ENCODE data around the gene MFSD6. TPM values are rescaled to one million over a fixed set of nuclear protein-coding genes. Genes with fewer than 3 reads are reported as not detected.

Gene MFSD6
- polyA plus RNA-seq, 1 donor from 2014 or later = 11.8 TPM

- H2AFZ ChIP-seq (ENCODE audit: low read depth, low read length) = peak overlapping the region; percentile 77
- H3K9me2 ChIP-seq (ENCODE audit: insufficient read depth, low read length) = no peaks in the 10 kb centered on the region
- H3K4me2 ChIP-seq (ENCODE audit: low read length) = peak overlapping the region; percentile 62
- no peaks in the 10 kb centered on the region for H4K20me1 ChIP-seq (ENCODE audit: insufficient read depth)
- H3K36me3 ChIP-seq (ENCODE audit: insufficient read depth, low read length) = no peaks in the 10 kb centered on the region
- no peaks in the 10 kb centered on the region for H3K9me3 ChIP-seq (ENCODE audit: low read length)
- H3K79me2 ChIP-seq (replicated peaks; ENCODE audit: insufficient read depth, low read length) = no peaks in the 10 kb centered on the region
- peak overlapping the region; percentile 68 for H3K9ac ChIP-seq (ENCODE audit: low read length)
- H3K4me3 ChIP-seq (ENCODE audit: low read length) = peak overlapping the region; percentile 76
- TF ChIP-seq MXI1 (conservative IDR thresholded peaks at IDR 0.05; ENCODE audit: poor library complexity, severe bottlenecking) = no peak
- TF ChIP-seq EP300 (conservative IDR thresholded peaks at IDR 0.05; ENCODE audit: poor library complexity, severe bottlenecking) = no peak
- TF ChIP-seq CTCF (IDR thresholded peaks at IDR 0.05; ENCODE audit: poor library complexity, severe bottlenecking) = no peak
- TF ChIP-seq EZH2 (IDR thresholded peaks at IDR 0.05; ENCODE audit: borderline replicate concordance, insufficient read depth, low read length, poor library complexity, severe bottlenecking) = no peak
- TF ChIP-seq REST (IDR thresholded peaks at IDR 0.05; ENCODE audit: borderline replicate concordance) = no peak
- TF ChIP-seq TAF1 (IDR thresholded peaks at IDR 0.05; ENCODE audit: low read depth) = no peak
- no peak for TF ChIP-seq POLR2AphosphoS5 (IDR thresholded peaks at IDR 0.05)
- no peak for TF ChIP-seq RAD21 (conservative IDR thresholded peaks at IDR 0.05)
- no peak for TF ChIP-seq SMC3 (conservative IDR thresholded peaks at IDR 0.05; ENCODE audit: poor library complexity)
- H3K27me3 ChIP-seq (ENCODE audit: insufficient read depth, low read depth, low read length) = no peaks in the 10 kb centered on the region
- no peak overlapping the region for H3K27ac ChIP-seq (ENCODE audit: low read length)
- no peaks in the 10 kb centered on the region for H3F3A ChIP-seq (ENCODE audit: insufficient read depth, low read length, poor library complexity, severe bottlenecking)
Observed at GRCh38 chr2:190533968-190534309, 125.8 kb downstream of the MFSD6 start.

- peak within 1 kb of the TSS; percentile 69 for H3K4me2 ChIP-seq (ENCODE audit: low read length)
- no peaks in the 10 kb centered on the region for H3K9me3 ChIP-seq (ENCODE audit: low read length)
- H4K20me1 ChIP-seq (ENCODE audit: insufficient read depth) = no peaks in the 10 kb centered on the region
- peak within 1 kb of the TSS; percentile 77 for H2AFZ ChIP-seq (ENCODE audit: low read depth, low read length)
- peak within 1 kb of the TSS; percentile 76 for H3K4me3 ChIP-seq (ENCODE audit: low read length)
- H3F3A ChIP-seq (ENCODE audit: insufficient read depth, low read length, poor library complexity, severe bottlenecking) = no peaks in the 10 kb centered on the region
- H3K9me2 ChIP-seq (ENCODE audit: insufficient read depth, low read length) = no peaks in the 10 kb centered on the region
- peak; percentile 25 for TF ChIP-seq CTCF (IDR thresholded peaks at IDR 0.05; ENCODE audit: poor library complexity, severe bottlenecking)
- no peak for TF ChIP-seq TAF1 (IDR thresholded peaks at IDR 0.05; ENCODE audit: low read depth)
- TF ChIP-seq POLR2AphosphoS5 (IDR thresholded peaks at IDR 0.05) = peak; percentile 42
- peak; percentile 32 for TF ChIP-seq SMC3 (conservative IDR thresholded peaks at IDR 0.05; ENCODE audit: poor library complexity)
- TF ChIP-seq MXI1 (conservative IDR thresholded peaks at IDR 0.05; ENCODE audit: poor library complexity, severe bottlenecking) = peak; percentile 36
- no peak within 1 kb of the TSS for H3K27ac ChIP-seq (ENCODE audit: low read length)
- no peaks in the 10 kb centered on the region for H3K36me3 ChIP-seq (ENCODE audit: insufficient read depth, low read length)
- H3K27me3 ChIP-seq (ENCODE audit: insufficient read depth, low read depth, low read length) = no peaks in the 10 kb centered on the region
- H3K9ac ChIP-seq (ENCODE audit: low read length) = peak within 1 kb of the TSS; percentile 68
- H3K79me2 ChIP-seq (replicated peaks; ENCODE audit: insufficient read depth, low read length) = no peaks in the 10 kb centered on the region
Observed at GRCh38 chr2:190534310-190535120, 126.4 kb downstream of the MFSD6 start, which contains the start of gene NEMP2. NEMP2 (minus strand) TSS chr2:190534722; CDS start chr2:190534655, 67 bp downstream.

Measured in neural cell (in vitro differentiated cells).